ENCODE results near the gene ZNF655. TPM values are rescaled to one million over a fixed set of nuclear protein-coding genes. Genes with fewer than 3 reads are reported as not detected.

ZNF655 gene
- total RNA-seq, 1 donor from 2014 or later, result 59.7 TPM

DNA sequence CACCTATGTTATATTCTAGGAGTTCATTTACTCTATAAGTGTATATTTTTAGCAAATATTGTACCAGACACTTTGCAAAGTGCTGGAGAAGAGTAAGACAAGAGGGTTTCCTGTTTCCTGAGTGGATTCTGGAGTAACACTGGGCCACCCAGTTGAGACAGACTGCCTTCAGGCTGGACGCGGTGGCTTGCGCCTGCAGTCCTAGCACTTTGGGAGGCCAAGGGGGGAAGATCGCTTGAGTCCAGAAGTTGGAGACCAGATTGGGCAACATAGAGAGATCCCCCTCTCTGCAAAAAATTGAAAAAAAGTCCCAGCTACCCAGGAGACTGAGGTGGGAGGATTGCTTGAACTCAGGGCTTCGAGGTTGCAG is 57.5 kb downstream of the ZNF655 start:
- peak overlapping the region; percentile 92 for H3K9ac ChIP-seq (ENCODE audit: low read length)
- peak overlapping the region; percentile 77 for H3K4me3 ChIP-seq (ENCODE audit: insufficient read depth, low read depth, low read length)
- peaks cover 27% of the 10 kb centered on the region for H3K79me2 ChIP-seq (ENCODE audit: insufficient read depth, low read length)
- TF ChIP-seq, protein P1, sequence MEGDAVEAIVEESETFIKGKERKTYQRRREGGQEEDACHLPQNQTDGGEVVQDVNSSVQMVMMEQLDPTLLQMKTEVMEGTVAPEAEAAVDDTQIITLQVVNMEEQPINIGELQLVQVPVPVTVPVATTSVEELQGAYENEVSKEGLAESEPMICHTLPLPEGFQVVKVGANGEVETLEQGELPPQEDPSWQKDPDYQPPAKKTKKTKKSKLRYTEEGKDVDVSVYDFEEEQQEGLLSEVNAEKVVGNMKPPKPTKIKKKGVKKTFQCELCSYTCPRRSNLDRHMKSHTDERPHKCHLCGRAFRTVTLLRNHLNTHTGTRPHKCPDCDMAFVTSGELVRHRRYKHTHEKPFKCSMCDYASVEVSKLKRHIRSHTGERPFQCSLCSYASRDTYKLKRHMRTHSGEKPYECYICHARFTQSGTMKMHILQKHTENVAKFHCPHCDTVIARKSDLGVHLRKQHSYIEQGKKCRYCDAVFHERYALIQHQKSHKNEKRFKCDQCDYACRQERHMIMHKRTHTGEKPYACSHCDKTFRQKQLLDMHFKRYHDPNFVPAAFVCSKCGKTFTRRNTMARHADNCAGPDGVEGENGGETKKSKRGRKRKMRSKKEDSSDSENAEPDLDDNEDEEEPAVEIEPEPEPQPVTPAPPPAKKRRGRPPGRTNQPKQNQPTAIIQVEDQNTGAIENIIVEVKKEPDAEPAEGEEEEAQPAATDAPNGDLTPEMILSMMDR (IDR thresholded peaks at IDR 0.05; ENCODE audit: insufficient read depth, low read depth, low read length), result no peak
- TF ChIP-seq EZH2 (IDR thresholded peaks at IDR 0.05; ENCODE audit: insufficient read depth, low read length), result no peak
- H3K4me1 ChIP-seq (ENCODE audit: insufficient read depth, low read length), result peaks cover 4% of the 10 kb centered on the region
- peak overlapping the region; percentile 91 for H3K27ac Mint-ChIP-seq (ENCODE audit: unreplicated experiment)
- DNase-seq (ENCODE audit: low read depth), result no peak
- peak overlapping the region; percentile 92 for H3K4me3 Mint-ChIP-seq (ENCODE audit: unreplicated experiment)
- FAIRE-seq, result no peak
- H4K20me1 ChIP-seq (ENCODE audit: insufficient read depth, low read length), result peaks cover 11% of the 10 kb centered on the region
- peaks cover 9% of the 10 kb centered on the region for H3K36me3 Mint-ChIP-seq (ENCODE audit: low read depth, unreplicated experiment)
- H3K27me3 Mint-ChIP-seq (ENCODE audit: low read depth, unreplicated experiment), result peaks cover 12% of the 10 kb centered on the region
- H3K4me2 ChIP-seq (ENCODE audit: low read length), result peak overlapping the region; percentile 93
- H3K9me3 ChIP-seq (ENCODE audit: insufficient read depth, low read depth, low read length), result no peaks in the 10 kb centered on the region
- H3K9me3 Mint-ChIP-seq (ENCODE audit: unreplicated experiment), result no peaks in the 10 kb centered on the region
- no peaks in the 10 kb centered on the region for H3K27me3 ChIP-seq (ENCODE audit: insufficient read depth, low read length)
- peaks cover 16% of the 10 kb centered on the region for H3K4me1 Mint-ChIP-seq (ENCODE audit: low read depth, unreplicated experiment)
- H3K36me3 ChIP-seq (ENCODE audit: insufficient read depth, low read length), result peaks cover 7% of the 10 kb centered on the region
- H3K27ac ChIP-seq (ENCODE audit: low read depth, low read length), result no peak overlapping the region
- H2AFZ ChIP-seq (ENCODE audit: low read depth, low read length), result peak overlapping the region; percentile 100

DNA sequence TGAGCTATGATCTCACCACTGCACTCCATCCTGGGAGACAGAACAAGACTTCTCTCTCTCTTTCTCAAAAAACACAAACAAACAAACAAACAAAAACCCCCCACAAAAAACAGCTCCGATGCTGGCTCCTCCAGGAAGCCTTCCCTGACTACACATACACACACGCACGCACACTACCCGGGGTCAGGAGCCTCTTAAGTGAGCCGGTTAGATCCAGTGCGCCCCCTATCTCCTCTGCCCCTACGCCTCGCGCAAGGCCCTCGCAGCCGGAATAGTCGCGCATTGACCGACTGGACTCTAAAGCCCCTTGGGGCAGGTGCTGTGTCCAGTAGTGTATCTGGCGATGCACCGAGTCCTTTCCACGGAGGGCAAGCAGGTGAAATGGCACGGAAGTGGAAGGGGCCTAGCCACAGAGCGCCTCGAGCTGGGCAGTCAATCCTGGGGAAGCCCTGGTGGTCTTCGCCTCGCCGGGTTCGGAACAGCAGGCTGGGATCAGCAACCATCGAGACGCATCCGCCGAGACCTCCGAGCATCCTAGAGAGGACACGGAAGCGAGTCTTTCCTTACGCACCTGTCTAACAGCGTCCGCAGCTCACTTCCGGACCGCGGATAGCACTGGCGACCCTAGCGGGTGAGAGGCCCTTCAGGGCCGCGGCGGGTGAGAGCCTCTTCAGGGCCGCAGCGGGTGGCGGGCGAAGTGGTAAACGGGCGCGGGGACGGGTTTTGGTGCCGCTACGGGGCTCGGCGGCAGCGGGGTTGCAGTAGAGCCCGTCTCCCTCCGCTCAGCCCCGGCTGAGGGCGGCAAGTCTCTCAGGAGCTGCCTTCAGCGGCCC is 58.1 kb downstream of the ZNF655 start, which contains the start of gene ZSCAN25:
TSS of gene ZSCAN25 (plus strand) at position 588 of the 833 bp plus-strand sequence. CDS start 2,661 bp downstream, outside the sequence.
- Histone ChIP-seq H2AFZ (ENCODE audit: low read depth, low read length) (peak within 1 kb of the TSS; percentile 100), H3K79me2 (ENCODE audit: insufficient read depth, low read length) (peaks cover 27% of the 10 kb centered on the region), H4K20me1 (ENCODE audit: insufficient read depth, low read length) (peaks cover 15% of the 10 kb centered on the region), H3K9me3 (ENCODE audit: insufficient read depth, low read depth, low read length) (no peaks in the 10 kb centered on the region), H3K27ac (ENCODE audit: low read depth, low read length) (peak within 1 kb of the TSS; percentile 55), H3K27me3 (ENCODE audit: insufficient read depth, low read length) (no peaks in the 10 kb centered on the region), H3K4me1 (ENCODE audit: insufficient read depth, low read length) (peaks cover 4% of the 10 kb centered on the region), H3K9ac (ENCODE audit: low read length) (peak within 1 kb of the TSS; percentile 92), H3K4me3 (ENCODE audit: insufficient read depth, low read depth, low read length) (peak within 1 kb of the TSS; percentile 77), H3K4me2 (ENCODE audit: low read length) (peak within 1 kb of the TSS; percentile 93), H3K36me3 (ENCODE audit: insufficient read depth, low read length) (peaks cover 13% of the 10 kb centered on the region)
- DNase-seq (ENCODE audit: low read depth), result peak; percentile 89
- TF ChIP-seq EZH2 (IDR thresholded peaks at IDR 0.05; ENCODE audit: insufficient read depth, low read length), result no peak
- TF ChIP-seq, protein P1 (IDR thresholded peaks at IDR 0.05; ENCODE audit: insufficient read depth, low read depth, low read length), result peak; percentile 33
- peak within 1 kb of the TSS; percentile 91 for H3K27ac Mint-ChIP-seq (ENCODE audit: unreplicated experiment)
- peaks cover 15% of the 10 kb centered on the region for H3K36me3 Mint-ChIP-seq (ENCODE audit: low read depth, unreplicated experiment)
- no peak for FAIRE-seq
- peak within 1 kb of the TSS; percentile 92 for H3K4me3 Mint-ChIP-seq (ENCODE audit: unreplicated experiment)
- peaks cover 10% of the 10 kb centered on the region for H3K27me3 Mint-ChIP-seq (ENCODE audit: low read depth, unreplicated experiment)
- peaks cover 16% of the 10 kb centered on the region for H3K4me1 Mint-ChIP-seq (ENCODE audit: low read depth, unreplicated experiment)
- H3K9me3 Mint-ChIP-seq (ENCODE audit: unreplicated experiment), result no peaks in the 10 kb centered on the region
